ENCODE measurements around the gene TBC1D12.

GRCh38 chr10:94439275-94439861 is 37.0 kb downstream of the TBC1D12 start:
- TF ChIP-seq EZH2 (IDR thresholded peaks at IDR 0.05; ENCODE audit: low read depth) (no peak), CTCF (conservative IDR thresholded peaks at IDR 0.05) (no peak)

Measured in PC-9 (cell line).